Non-pigmented ciliary epithelial cell (primary cell): Measurements from ENCODE around the gene MC1R.
"Not testable (repeated sequence)": the region's sequence is repeated elsewhere in the genome, so short reads cannot be mapped to it uniquely, and the experiment has no call there.

Experiments used
- DNase-seq: peaks from one replicate; pipeline ENCODE4 v3.0.0-alpha.2; 2010; ENCODE audit warnings: low read depth

MC1R gene

GRCh38 chr16:89914642-89915285, 3.9 kb upstream of the MC1R start:
- not testable (repeated sequence) for DNase-seq

GRCh38 chr16:89915303-89916232, 3.1 kb upstream of the MC1R start:
- DNase-seq = no peak

GRCh38 chr16:89917773-89918452, 749 bp upstream of the MC1R start:
- no peak for DNase-seq

- no peak for DNase-seq
Observed at GRCh38 chr16:89919535-89920406, 1.1 kb downstream of the MC1R start.

GRCh38 chr16:89920723-89921122, 2.1 kb downstream of the MC1R start:
- DNase-seq = no peak

- no peak for DNase-seq
Observed at GRCh38 chr16:89921131-89921701, 2.6 kb downstream of the MC1R start.

- DNase-seq = peak; percentile 76
Observed at GRCh38 chr16:89921702-89922476, 3.2 kb downstream of the MC1R start.

- peak; percentile 79 for DNase-seq
Observed at GRCh38 chr16:89922477-89922883, 3.8 kb downstream of the MC1R start.

- DNase-seq = no peak
Observed at GRCh38 chr16:89922884-89923639, 4.4 kb downstream of the MC1R start, which contains the start of gene TUBB3. TSS of gene TUBB3 (plus strand) at chr16:89923342. CDS start at chr16:89923402, 60 bp downstream.

- no peak for DNase-seq
Observed at GRCh38 chr16:89923640-89924296, 5.1 kb downstream of the MC1R start.

GRCh38 chr16:89924297-89924924, 5.7 kb downstream of the MC1R start:
- no peak for DNase-seq

- DNase-seq = no peak
Observed at GRCh38 chr16:89924925-89925307, 6.3 kb downstream of the MC1R start.

GRCh38 chr16:89925596-89926079, 7.0 kb downstream of the MC1R start:
- DNase-seq = no peak

GRCh38 chr16:89931305-89931896, 12.7 kb downstream of the MC1R start:
- DNase-seq = no peak

- no peak for DNase-seq
Observed at GRCh38 chr16:89931964-89932363, 13.3 kb downstream of the MC1R start.

GRCh38 chr16:89934019-89934418, 15.4 kb downstream of the MC1R start:
- not testable (repeated sequence) for DNase-seq

GRCh38 chr16:89934611-89935553, 16.2 kb downstream of the MC1R start:
- no peak for DNase-seq
